Esophagus squamous epithelium (tissue), 5 donors: ENCODE measurements around the gene BTBD10. TPM values are rescaled to one million over a fixed set of nuclear protein-coding genes. Genes with fewer than 3 reads are reported as not detected.
A peak's percentile ranks its signal among the peaks of the same experiment; 100 is the strongest.

Experiments used
- DNase-seq: peaks from one replicate; lab custom pipeline; 2025; lab: John Stamatoyannopoulos, UW
- H3K27ac ChIP-seq, 4 donors: fragments of 200-600 bp; sonication (generic); one replicate each; pipeline ENCODE4 v1.5.1; 2016 to 2019; ENCODE audit warnings: mild to moderate bottlenecking in 1 of 4
- H3K27me3 ChIP-seq, 4 donors: fragments of 200-600 bp; sonication (generic); 1 replicate in 3 of 4; 2 replicates in 1 of 4; pipeline versions ENCODE4 v1.5.1 to v1.6.0; 2017 to 2021; ENCODE audit warnings: antibody characterized with exemption in 1 of 4
- H3K36me3 ChIP-seq, 3 donors: fragments of 200-600 bp; sonication (generic); one replicate each; pipeline ENCODE4 v1.5.1; 2016 to 2019
- H3K4me1 ChIP-seq, 3 donors: fragments of 200-600 bp; sonication (generic); one replicate each; pipeline ENCODE4 v1.5.1; 2017 to 2019
- H3K4me3 ChIP-seq, 4 donors: fragments of 200-600 bp; sonication (generic); 1 replicate in 3 of 4; 2 replicates in 1 of 4; pipeline ENCODE4 v1.5.1; 2016 to 2019; ENCODE audit warnings: mild to moderate bottlenecking in 2 of 4, moderate library complexity in 1 of 4
- H3K9me3 ChIP-seq, 3 donors: fragments of 200-600 bp; sonication (generic); one replicate each; pipeline ENCODE4 v1.5.1; 2016 to 2019
- CTCF ChIP-seq, 6 experiments: fragments of 450-650 bp in 4 of 6; fragments of 200-600 bp in 2 of 6; sonication (generic) in 2 of 6; IDR thresholded peaks; one replicate each; pipeline ENCODE4 v1.5.1; 2016 to 2019; ENCODE audit warnings: antibody characterized with exemption in 6 of 6, mild to moderate bottlenecking in 4 of 6, moderate library complexity in 4 of 6
- POLR2A ChIP-seq, 4 donors: fragments of 450-650 bp; IDR thresholded peaks; one replicate each; pipeline ENCODE4 v1.6.1; 2017; ENCODE audit warnings: antibody characterized with exemption in 4 of 4, mild to moderate bottlenecking in 4 of 4, moderate library complexity in 3 of 4
- WGBS, 2 donors: methylation state at CpG; one replicate each; pipeline ENCODE4 v1.1.5; 2018; 5-methylcytosine and 5-hydroxymethylcytosine counted together
- intact Hi-C: fragments of 100-400 bp; cut with DNase I; formaldehyde crosslinking; loops from one replicate; pipeline ENCODE4 v1.15.0; 2022
- total RNA-seq, 4 donors: library from RNA; depleted of rRNA; stranded (reverse); fragments of >200 nt; gene quantifications; one replicate each; pipeline ENCODE4 v1.1.0, GENCODE V29; 2016
- donor health status: DM: yes; HTN: yes; CAD: no.

Gene BTBD10
- 10 to 100 TPM; 45.3 to 56.7 (median 54.0) TPM for total RNA-seq

DNA sequence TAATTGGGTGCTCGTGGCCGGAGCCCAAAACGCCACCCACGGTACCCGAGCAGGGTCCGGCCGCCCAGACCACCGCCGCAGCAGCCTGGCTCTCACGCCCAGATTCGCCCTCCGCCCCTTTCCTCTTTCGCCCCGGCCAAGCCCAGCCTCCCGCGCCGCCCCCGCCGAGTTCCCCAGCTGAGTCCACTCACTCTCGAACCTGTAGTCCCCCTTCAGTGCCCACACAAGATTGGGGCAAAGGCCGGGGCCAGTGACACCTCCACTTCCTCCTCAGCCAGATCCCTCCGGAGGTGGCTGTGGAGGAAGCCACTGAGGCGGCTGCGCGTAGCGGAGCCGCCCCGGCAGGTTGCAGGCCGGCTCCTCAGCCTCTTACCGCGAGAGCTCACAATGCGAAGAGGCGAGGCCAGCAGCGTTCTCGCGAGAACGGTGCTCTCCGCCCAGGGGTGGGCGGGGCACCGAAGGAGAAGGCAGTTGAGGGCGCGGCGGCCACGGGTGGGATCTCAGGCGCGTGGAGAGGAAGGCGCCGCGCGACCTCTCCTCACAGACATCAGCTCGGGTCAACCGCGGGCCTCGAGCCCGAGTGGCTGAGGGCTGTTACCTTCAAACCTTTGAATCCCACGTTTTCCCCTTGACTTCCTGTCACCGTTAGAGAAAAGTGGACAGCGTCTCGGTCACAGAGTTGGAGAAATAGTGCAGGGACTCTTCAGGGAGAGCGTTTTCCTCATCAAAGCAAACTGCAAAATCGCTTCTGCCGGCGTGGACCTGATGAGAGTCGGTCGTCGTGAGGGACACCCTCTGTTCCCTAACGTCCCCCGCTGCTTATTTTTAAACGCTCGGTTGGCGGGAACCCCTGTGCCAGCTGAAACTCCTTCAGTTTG is at the start of gene BTBD10:
BTBD10 (minus strand) TSS at position 322 of the 878 bp plus-strand sequence. CDS start 18,098 bp downstream, outside the sequence.
- no peaks in the 10 kb centered on the region for H3K9me3 ChIP-seq
- intact Hi-C loops = no loop called here
- 0% methylated on average over 14 of the region's 71 CpGs; no CpG with 5 or more reads in 1 of the 2 donors for WGBS, 2 donors
- H3K27me3 ChIP-seq = no peaks in the 10 kb centered on the region
- TF ChIP-seq CTCF (IDR thresholded peaks at IDR 0.05) (peak in 1 of 6 experiments; percentile 2), POLR2A (IDR thresholded peaks at IDR 0.05) (peak in 3 of 4 donors; percentile 71 to 90 (median 86))
- peak within 1 kb of the TSS; percentile 81 to 97 (median 90) for H3K4me3 ChIP-seq
- H3K36me3 ChIP-seq = no peaks in the 10 kb centered on the region
- peak within 1 kb of the TSS; percentile 93 to 97 (median 95) for H3K27ac ChIP-seq
- DNase-seq = peak; percentile 60
- H3K4me1 ChIP-seq = peaks cover 6 to 47% (median 14%) of the 10 kb centered on the region in 3 donors

DNA sequence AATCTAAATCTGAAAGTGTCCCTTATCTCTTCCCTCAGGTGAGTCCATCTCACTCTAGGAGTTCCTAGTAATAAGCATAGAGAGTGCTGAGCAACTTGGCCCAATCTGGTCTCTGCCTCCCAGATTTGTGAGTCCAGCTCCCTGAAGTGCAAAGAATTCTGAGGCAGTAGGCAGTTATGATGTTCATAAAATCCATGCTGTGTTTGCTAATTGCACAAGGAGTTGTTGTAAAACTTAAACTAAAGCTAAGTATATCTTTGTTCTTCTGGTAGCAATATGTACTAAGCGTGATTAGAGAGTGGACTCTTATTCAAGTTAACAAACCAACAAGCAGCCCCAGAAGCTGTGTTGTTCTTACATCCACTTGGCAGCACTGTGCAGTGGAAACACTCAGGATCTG is 40.4 kb upstream of the BTBD10 start:
- 25 to 100% methylated on average over 1 of the region's 1 CpG for WGBS, 2 donors
- H3K36me3 ChIP-seq = no peaks in the 10 kb centered on the region
- no peak for DNase-seq
- no peaks in the 10 kb centered on the region for H3K4me1 ChIP-seq
- H3K4me3 ChIP-seq = no peak overlapping the region
- H3K27ac ChIP-seq = no peak overlapping the region
- H3K9me3 ChIP-seq = no peaks in the 10 kb centered on the region
- no peak for TF ChIP-seq POLR2A (IDR thresholded peaks at IDR 0.05)
- no peak for TF ChIP-seq CTCF (IDR thresholded peaks at IDR 0.05)
- intact Hi-C loops = no loop called here
- H3K27me3 ChIP-seq = peaks cover 0 to 5% (median 0%) of the 10 kb centered on the region in 4 donors

GRCh38 chr11:13502492-13502891 is 39.5 kb upstream of the BTBD10 start:
- TF ChIP-seq POLR2A (IDR thresholded peaks at IDR 0.05) (no peak), CTCF (IDR thresholded peaks at IDR 0.05) (no peak)
- intact Hi-C loops = no loop called here
- 54 to 79% methylated on average over 1 of the region's 1 CpG for WGBS, 2 donors
- Histone ChIP-seq H3K27me3 (peaks cover 0 to 5% (median 0%) of the 10 kb centered on the region in 4 donors), H3K4me3 (no peak overlapping the region), H3K9me3 (no peaks in the 10 kb centered on the region), H3K36me3 (no peaks in the 10 kb centered on the region), H3K4me1 (no peaks in the 10 kb centered on the region), H3K27ac (no peak overlapping the region)
- DNase-seq = no peak

- Histone ChIP-seq H3K4me3 (no peak within 1 kb of the TSS), H3K9me3 (no peaks in the 10 kb centered on the region), H3K36me3 (no peaks in the 10 kb centered on the region), H3K27ac (no peak within 1 kb of the TSS), H3K27me3 (peaks cover 0 to 10% (median 0%) of the 10 kb centered on the region in 4 donors), H3K4me1 (no peaks in the 10 kb centered on the region)
- intact Hi-C loops = no loop called here
- TF ChIP-seq CTCF (IDR thresholded peaks at IDR 0.05) (no peak), POLR2A (IDR thresholded peaks at IDR 0.05) (no peak)
- 68 to 74% methylated on average over 3 of the region's 3 CpGs for WGBS, 2 donors
- no peak for DNase-seq
These were observed 32.9 kb upstream of the BTBD10 start, which contains the start of gene PTH for GRCh38 chr11:13495929-13496328. Gene PTH (minus strand): TSS chr11:13495997. CDS start chr11:13492855, 3,142 bp downstream.

GRCh38 chr11:13494051-13494450 is 31.0 kb upstream of the BTBD10 start:
- DNase-seq = no peak
- no peak overlapping the region for H3K27ac ChIP-seq
- H3K36me3 ChIP-seq = no peaks in the 10 kb centered on the region
- peaks cover 0 to 5% (median 0%) of the 10 kb centered on the region in 4 donors for H3K27me3 ChIP-seq
- WGBS, 2 donors = 55 to 58% methylated on average over 3 of the region's 3 CpGs
- intact Hi-C loops = no loop called here
- no peak overlapping the region for H3K4me3 ChIP-seq
- H3K4me1 ChIP-seq = no peaks in the 10 kb centered on the region
- no peaks in the 10 kb centered on the region for H3K9me3 ChIP-seq
- TF ChIP-seq POLR2A (IDR thresholded peaks at IDR 0.05) (no peak), CTCF (IDR thresholded peaks at IDR 0.05) (no peak)
